AG04450 (cell line): ENCODE data around the gene SPATA20. TPM values are rescaled to one million over a fixed set of nuclear protein-coding genes. Genes with fewer than 3 reads are reported as not detected.

ENCODE experiments used
- CTCF ChIA-PET: fragments of 300-600, 350-600 bp; formaldehyde crosslinking; extraction: SDS; loops from one replicate; lab custom pipeline; 2022; ENCODE audit warnings: antibody characterized with exemption, inconsistent platforms; lab: Charles Lee
- POLR2A ChIA-PET: fragments of 350-600 bp; formaldehyde crosslinking; extraction: SDS; loops from one replicate; lab custom pipeline; 2021; ENCODE audit warnings: antibody characterized with exemption, inconsistent platforms; lab: Yijun Ruan, JAX
- DNase-seq: peaks from one replicate; pipeline ENCODE4 v3.0.0-alpha.2; 2011; ENCODE audit warnings: low read depth, low spot score
- H3K27ac ChIP-seq: one replicate; pipeline ENCODE4 v1.5.1; 2012; ENCODE audit warnings: low read depth, low read length, control low read depth
- H3K27me3 ChIP-seq: one replicate; pipeline ENCODE4 v1.6.0; 2012; ENCODE audit warnings: low read length; ENCODE audit not compliant: control insufficient read depth, insufficient read depth
- H3K4me3 ChIP-seq: 2 replicates; pipeline ENCODE4 v1.5.1; 2011; ENCODE audit warnings: mild to moderate bottlenecking, low read depth, low read length, control low read depth
- H3K9me3 ChIP-seq: 2 replicates; pipeline ENCODE4 v1.5.1; 2012; ENCODE audit warnings: low read length; ENCODE audit not compliant: control insufficient read depth, insufficient read depth
- CTCF ChIP-seq: IDR thresholded peaks from 2 replicates; pipeline ENCODE4 v1.5.1; 2011; ENCODE audit warnings: low read depth, low read length, control low read depth, inconsistent platforms
- polyA plus RNA-seq: library from polyadenylated mRNA; depleted of rRNA; stranded (reverse); fragments of >200 nt; gene quantifications from 2 replicates; pipeline ENCODE4 v1.2.3, GENCODE V29; 2011

Gene SPATA20
- polyA plus RNA-seq, 1 experiment: 17.1 TPM

- DNase-seq: no peak
- Histone ChIP-seq H3K4me3 (no peak overlapping the region), H3K27ac (no peak overlapping the region), H3K9me3 (peaks cover 4% of the 10 kb centered on the region), H3K27me3 (peaks cover 42% of the 10 kb centered on the region)
- ChIA-PET POLR2A (no interaction called here), CTCF (no interaction called here)
- TF ChIP-seq CTCF: no peak
These were observed 38.9 kb downstream of the SPATA20 start for GRCh38 chr17:50585891-50586290.

DNA sequence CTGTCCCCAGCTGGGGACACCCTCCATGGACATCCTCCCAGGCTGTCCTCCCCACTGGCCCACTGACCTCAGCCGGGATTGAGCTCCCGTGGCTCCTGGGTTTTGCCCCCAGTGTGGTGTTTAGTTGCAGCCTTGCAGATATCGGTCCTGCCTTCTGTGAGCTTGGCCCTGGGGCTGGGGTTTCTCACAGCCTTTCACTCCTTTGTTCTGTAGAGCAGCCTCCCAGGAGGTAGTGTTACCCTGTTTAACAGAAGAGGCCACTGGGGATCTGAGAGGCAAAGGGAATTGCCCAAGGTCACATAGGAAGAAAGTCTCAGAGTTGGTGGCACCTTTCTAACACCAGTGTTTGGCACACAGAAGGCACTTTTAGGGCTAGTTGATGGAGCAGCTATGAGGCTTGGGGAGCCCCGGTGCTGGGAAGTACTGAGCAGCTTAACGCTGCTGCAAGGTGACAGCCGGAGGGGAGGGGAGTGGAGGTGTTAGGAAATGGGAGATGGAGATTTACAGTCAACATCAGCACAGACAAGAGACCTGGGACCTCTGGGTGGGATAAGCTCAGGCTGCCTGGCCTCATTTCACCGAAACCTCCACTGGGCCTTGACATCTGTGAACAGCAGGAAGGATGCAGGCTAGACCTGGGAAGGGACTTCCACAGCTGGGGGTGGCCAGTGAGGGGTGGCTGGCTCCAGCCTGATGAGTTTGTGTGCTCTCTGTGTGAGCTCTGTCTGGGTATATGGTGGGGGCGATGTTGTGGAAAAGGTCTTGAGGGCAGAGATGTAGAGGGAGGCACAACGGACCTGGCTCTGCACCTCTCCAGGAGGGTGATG lies 39.7 kb downstream of the SPATA20 start:
- POLR2A ChIA-PET: no interaction called here
- no peak for TF ChIP-seq CTCF
- CTCF ChIA-PET: no interaction called here
- no peaks in the 10 kb centered on the region; the same call in 1 of the 2 replicates for H3K9me3 ChIP-seq
- H3K27me3 ChIP-seq: peaks cover 42% of the 10 kb centered on the region
- DNase-seq: no peak
- H3K4me3 ChIP-seq: no peak overlapping the region
- H3K27ac ChIP-seq: no peak overlapping the region

GRCh38 chr17:50587571-50587970 lies 40.6 kb downstream of the SPATA20 start:
- Histone ChIP-seq H3K27ac (no peak overlapping the region), H3K4me3 (no peak overlapping the region), H3K9me3 (no peaks in the 10 kb centered on the region), H3K27me3 (peaks cover 42% of the 10 kb centered on the region)
- TF ChIP-seq CTCF: no peak
- DNase-seq: no peak
- ChIA-PET CTCF (interaction anchor here (0.6 kb wide), 1 partner anchor 36 kb away, joined by 4 read pairs; no protein-coding TSS in a partner anchor), POLR2A (no interaction called here)

DNA sequence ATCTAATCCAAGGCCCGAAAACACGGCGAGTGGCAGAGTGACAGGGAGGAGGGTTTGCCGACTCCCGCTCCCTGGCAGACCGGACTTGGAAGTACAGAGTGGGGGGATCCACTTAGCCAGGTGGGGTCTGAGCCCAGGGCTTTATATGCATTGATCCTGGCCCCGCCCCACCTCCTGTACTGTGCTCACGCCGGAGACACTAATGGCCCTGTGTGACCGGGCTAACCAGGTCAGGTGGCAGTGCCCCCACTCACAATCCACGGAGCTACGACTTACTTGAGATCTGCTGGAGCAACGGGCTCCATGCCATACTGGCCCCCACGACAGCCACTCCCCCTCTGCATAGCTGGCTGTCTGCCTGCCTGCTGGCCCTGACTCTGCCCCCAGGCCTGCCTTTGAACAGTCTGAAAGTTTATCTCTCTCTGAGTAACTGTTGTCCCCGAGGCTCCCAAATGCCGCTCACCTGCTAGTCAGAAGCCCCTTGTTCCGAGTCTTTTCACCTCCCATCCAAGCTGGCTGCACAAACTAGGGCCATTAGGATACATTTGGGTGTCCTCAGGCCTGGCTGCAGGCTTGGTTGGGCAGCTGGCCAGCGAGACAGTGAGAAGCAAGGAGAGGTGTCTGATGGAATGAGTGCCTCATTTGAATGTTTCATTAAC lies 41.5 kb downstream of the SPATA20 start:
- no peak for TF ChIP-seq CTCF
- no peak for DNase-seq
- Histone ChIP-seq H3K9me3 (no peaks in the 10 kb centered on the region), H3K27ac (no peak overlapping the region), H3K4me3 (no peak overlapping the region), H3K27me3 (peaks cover 34% of the 10 kb centered on the region)
- POLR2A ChIA-PET: interaction anchor here (1.0 kb wide), 1 partner anchor 26 kb away, joined by 3 read pairs; no protein-coding TSS in a partner anchor
- CTCF ChIA-PET: interaction anchor here (0.6 kb wide), 1 partner anchor 35 kb away, joined by 4 read pairs; no protein-coding TSS in a partner anchor
